K562 (cell line): Measurements from ENCODE around the gene C1orf87. TPM values are rescaled to one million over a fixed set of nuclear protein-coding genes. Genes with fewer than 3 reads are reported as not detected.

Source experiments
- ATAC-seq: fragments of 200-7000 bp; cut with Tn5 transposase; 3 replicates; pipeline ENCODE4 v1.9.1; 2020; ENCODE audit warnings: moderate library complexity
- Bru-seq: library from RNA; stranded (reverse); fragments of 400-500 nt; gene quantifications from one replicate; lab custom pipeline; 2021; lab: Mats Ljungman, UMichigan
- BruChase-seq, 2 experiments: library from RNA; stranded (reverse); fragments of 400-500 nt; gene quantifications; one replicate each; lab custom pipeline; 2021; lab: Mats Ljungman, UMichigan
- BruUV-seq: library from RNA; stranded (reverse); fragments of 400-500 nt; replicated peaks from 2 replicates; lab custom pipeline; 2021; lab: Mats Ljungman, UMichigan
- CTCF ChIA-PET: fragments of 300-600 bp; formaldehyde crosslinking; extraction: SDS; loops from one replicate; lab custom pipeline; 2021; ENCODE audit warnings: low intra/inter-chr PET ratio; lab: Yijun Ruan, JAX
- POLR2A ChIA-PET: fragments of 300-600, 350-650 bp; sonication (Branson Sonifier 250); formaldehyde crosslinking; extraction: SDS; loops from one replicate; lab custom pipeline; 2021; ENCODE audit warnings: antibody characterized with exemption, inconsistent platforms; lab: Yijun Ruan, JAX
- DNase-seq, 4 experiments: peaks; one replicate each; pipeline versions ENCODE4 v3.0.0 to v3.0.0-alpha.2; 2011 to 2018; ENCODE audit warnings: low spot score in 3 of 4, mixed read lengths in 3 of 4; ENCODE audit errors: extremely low read depth in 1 of 4
- FAIRE-seq: peaks from 2 replicates; lab custom pipeline; 2011; peaks lifted over from hg19 to GRCh38; lab: Jason Lieb, UNC
- H2AFZ ChIP-seq: 2 replicates; pipeline ENCODE4 v1.6.0; 2011; ENCODE audit warnings: low read depth, low read length, control low read depth, inconsistent platforms
- H3K27ac ChIP-seq: fragments of 200-600 bp; 3 replicates; pipeline ENCODE4 v1.8.0; 2011; ENCODE audit warnings: low read depth, mild to moderate bottlenecking, control low read depth, inconsistent platforms, low read length, moderate library complexity, mixed read lengths; ENCODE audit errors: extremely low read depth
- H3K27me3 ChIP-seq, 2 experiments: fragments of 300-600 bp in 1 of 2; 2 replicates in 1 of 2; 3 replicates in 1 of 2; pipeline versions ENCODE4 v1.6.0 to v1.8.0; 2011; ENCODE audit warnings: inconsistent platforms in 2 of 2, low read length in 2 of 2, mild to moderate bottlenecking in 1 of 2, mixed read lengths in 1 of 2, moderate library complexity in 1 of 2; ENCODE audit not compliant: control insufficient read depth in 2 of 2, insufficient read depth in 2 of 2
- H3K36me3 ChIP-seq: fragments of 300-600 bp; 3 replicates; pipeline ENCODE4 v1.8.0; 2011; ENCODE audit warnings: mild to moderate bottlenecking, low read length, inconsistent platforms; ENCODE audit not compliant: control insufficient read depth, insufficient read depth
- H3K4me1 ChIP-seq, 2 experiments: fragments of 200-600 bp in 1 of 2; replicated peaks in 1 of 2; 2 replicates in 1 of 2; 3 replicates in 1 of 2; pipeline versions ENCODE4 v1.5.1 to v1.8.0; 2011; ENCODE audit warnings: inconsistent platforms in 2 of 2, low read length in 2 of 2, mild to moderate bottlenecking in 1 of 2, mixed read lengths in 1 of 2, moderate library complexity in 1 of 2; ENCODE audit not compliant: control insufficient read depth in 2 of 2, insufficient read depth in 2 of 2
- H3K4me2 ChIP-seq: 2 replicates; pipeline ENCODE4 v1.6.1; 2011; ENCODE audit warnings: low read length, control low read depth, inconsistent platforms, mixed read lengths; ENCODE audit not compliant: insufficient read depth
- H3K4me3 ChIP-seq: fragments of 200-600 bp; sonication (generic), shearing (Covaris generic); 2 replicates; pipeline ENCODE4 v1.5.1; 2016; ENCODE audit warnings: control low read depth, inconsistent platforms
- H3K79me2 ChIP-seq: fragments of 200-600 bp; 3 replicates; pipeline ENCODE4 v1.8.0; 2011; ENCODE audit warnings: low read length, inconsistent platforms; ENCODE audit not compliant: control insufficient read depth, insufficient read depth
- H3K9ac ChIP-seq, 2 experiments: 2 replicates each; pipeline versions ENCODE4 v1.6.0 to v1.6.1; 2011; ENCODE audit warnings: low read depth in 2 of 2, low read length in 2 of 2, control low read depth in 1 of 2, inconsistent platforms in 1 of 2, mild to moderate bottlenecking in 1 of 2, mixed read lengths in 1 of 2; ENCODE audit not compliant: insufficient read depth in 1 of 2
- H3K9me1 ChIP-seq: one replicate; pipeline ENCODE4 v1.6.0; 2011; ENCODE audit warnings: inconsistent platforms, mild to moderate bottlenecking, low read length, moderate library complexity; ENCODE audit not compliant: control insufficient read depth, insufficient read depth
- H3K9me3 ChIP-seq: replicated peaks from 2 replicates; pipeline ENCODE4 v1.5.1; 2011; ENCODE audit warnings: low read depth, low read length, inconsistent platforms; ENCODE audit not compliant: control insufficient read depth, insufficient read depth
- H4K20me1 ChIP-seq: replicated peaks from 2 replicates; pipeline ENCODE4 v1.6.1; 2011; ENCODE audit warnings: low read length, inconsistent platforms, mixed read lengths; ENCODE audit not compliant: control insufficient read depth, insufficient read depth
- RFX1 ChIP-seq: fragments of 450-650 bp; IDR thresholded peaks from 2 replicates; pipeline ENCODE4 v1.6.1; 2016; ENCODE audit warnings: mild to moderate bottlenecking, moderate library complexity
- ZNF212 ChIP-seq: fragments of 450-650 bp; formaldehyde crosslinking; IDR thresholded peaks from 2 replicates; pipeline ENCODE4 v1.4.0; 2020; ENCODE audit warnings: mild to moderate bottlenecking
- WGBS: fragments of 100-300 bp; shearing (Covaris generic); methylation state at CpG from one replicate; pipeline ENCODE4 v1.1.6; 2016; ENCODE audit warnings: low coverage, mixed read lengths; ENCODE audit not compliant: insufficient coverage; ENCODE audit errors: missing lambda C conversion rate; 5-methylcytosine and 5-hydroxymethylcytosine counted together
- in situ Hi-C: fragments of 300-500 bp; cut with MboI; formaldehyde crosslinking; loops from 4 replicates; pipeline ENCODE4 v1.15.0; 2018; ENCODE audit warnings: inconsistent platforms, mixed read lengths
- intact Hi-C: fragments of 100-400 bp; cut with micrococcal nuclease; formaldehyde crosslinking; loops from 2 replicates; pipeline ENCODE4 v1.14.2; 2022
- long read RNA-seq, 3 experiments: library from polyadenylated mRNA in 2 of 3; library from RNA in 1 of 3; unstranded in 2 of 3; stranded (forward) in 1 of 3; transcript quantifications; one replicate each; pipeline ENCODE4 v2.0.0, GENCODE V29; 2019 to 2022
- polyA minus RNA-seq, 3 experiments: library from RNA; depleted of rRNA, polyadenylated mRNA; stranded (reverse); fragments of >200 nt; gene quantifications; 2 replicates each; pipeline ENCODE4 v1.2.3, GENCODE V29; 2011
- polyA plus RNA-seq, 8 experiments: library from polyadenylated mRNA; depleted of rRNA in 4 of 8; stranded (reverse) in 5 of 8; unstranded in 3 of 8; fragments of >200 nt; fragmentation: Nextera tagmentation in 2 of 8; fragmentation: Illumina TruSeq in 1 of 8; extraction: Ambion mirVana in 2 of 8; extraction: Trizol in 1 of 8; gene quantifications; 2 replicates each; pipeline versions ENCODE4 v1.2.1 to v1.2.3, GENCODE V29; 2011 to 2014; ENCODE audit warnings: inconsistent platforms in 1 of 8, missing spikeins in 1 of 8
- total RNA-seq, 7 experiments: library from RNA; depleted of rRNA in 6 of 7; stranded (reverse); fragments of >200 nt in 6 of 7; fragmentation: Illumina TruSeq in 2 of 7; extraction: Trizol in 2 of 7; gene quantifications; 2 replicates each; pipeline versions ENCODE4 v1.2.1 to v1.2.3, GENCODE V29; 2011 to 2021; ENCODE audit warnings: low replicate concordance in 1 of 7

C1orf87 gene
- total RNA-seq (2011; cell fraction: chromatin; rRNA removed; ENCODE audit: low replicate concordance) = not detected in 2 replicates
- total RNA-seq (2011; cell fraction: nucleolus; rRNA removed) = not detected in 2 replicates
- not detected in 2 replicates for total RNA-seq (2011; cell fraction: nucleoplasm; rRNA removed)
- total RNA-seq (2014; rRNA removed) (not detected in 2 replicates), total RNA-seq (2014; rRNA removed; fragmentation: Illumina TruSeq; extraction: Trizol) (not detected in 2 replicates), total RNA-seq (2015; rRNA removed; fragmentation: Illumina TruSeq; extraction: Trizol) (not detected in 2 replicates), total RNA-seq (2021) (not detected in 2 replicates), polyA plus RNA-seq (2011; rRNA removed) (not detected in 2 replicates), polyA plus RNA-seq (2014; fragmentation: Illumina TruSeq; extraction: Trizol) (not detected in 2 replicates), polyA plus RNA-seq (2014; fragmentation: Nextera tagmentation; extraction: Ambion mirVana) (not detected), polyA plus RNA-seq (2014; rRNA removed) (not detected in 2 replicates), polyA minus RNA-seq (2011; rRNA and poly(A)+ RNA removed) (not detected in 2 replicates), Bru-seq, nascent RNA (not detected), BruChase-seq, experiment 1, labeled RNA remaining after a 2-hour chase (not detected), BruChase-seq, experiment 2, labeled RNA remaining after a 6-hour chase (not detected)
- polyA plus RNA-seq (2011; cell fraction: cytosol; rRNA removed) = not detected in 2 replicates
- polyA plus RNA-seq (2011; cell fraction: nucleus; rRNA removed) = not detected in 2 replicates
- polyA plus RNA-seq (2012) = not detected in 2 replicates
- not detected in 2 replicates for polyA minus RNA-seq (2011; cell fraction: cytosol; rRNA and poly(A)+ RNA removed)
- not detected in 2 replicates for polyA minus RNA-seq (2011; cell fraction: nucleus; rRNA and poly(A)+ RNA removed)
- long read RNA-seq, experiment 1 = 0 reads
- long read RNA-seq, experiment 2 = 0 reads
- long read RNA-seq, experiment 3 = 0 reads

- FAIRE-seq (no peak), DNase-seq (peak; percentile 7 to 26 (median 20))
- H2AFZ ChIP-seq = no peak within 1 kb of the TSS
- no peaks in the 10 kb centered on the region for H4K20me1 ChIP-seq
- intact Hi-C loops = no loop called here
- H3K79me2 ChIP-seq = no peaks in the 10 kb centered on the region
- no peak within 1 kb of the TSS for H3K27ac ChIP-seq
- TF ChIP-seq ZNF212 (no peak), RFX1 (peak; percentile 32; the same call in 1 of the 2 replicates)
- TF ChIP-seq, all 486 proteins: peak for 1
- H3K9me1 ChIP-seq = no peaks in the 10 kb centered on the region
- H3K9ac ChIP-seq = no peak within 1 kb of the TSS
- peaks cover 0 to 6% of the 10 kb centered on the region in 2 experiments; a peak in 1 of 5 replicates for H3K27me3 ChIP-seq
- BruUV-seq = no TSS peak
- ChIA-PET POLR2A (no interaction called here), CTCF (no interaction called here)
- H3K36me3 ChIP-seq = no peaks in the 10 kb centered on the region
- H3K4me3 ChIP-seq = no peak within 1 kb of the TSS
- in situ Hi-C loops = no loop called here
- H3K4me1 ChIP-seq = peaks cover 0 to 5% of the 10 kb centered on the region in 2 experiments; a peak in 2 of 5 replicates
- H3K9me3 ChIP-seq = no peaks in the 10 kb centered on the region
- ATAC-seq = peak; percentile 71
- 1% methylated on average over 29 of the region's 36 CpGs for WGBS
- no peak within 1 kb of the TSS for H3K4me2 ChIP-seq
Observed at GRCh38 chr1:60073605-60074278, at the start of gene C1orf87. Gene C1orf87 (minus strand): TSS chr1:60073770. CDS start chr1:60072643, 1,127 bp downstream.
